Left lung (tissue), 10 donors: ENCODE results near the gene NDUFA3. TPM values are rescaled to one million over a fixed set of nuclear protein-coding genes. Genes with fewer than 3 reads are reported as not detected.
A peak's percentile ranks its signal among the peaks of the same experiment; 100 is the strongest.

Experiments
- ATAC-seq: fragments of 200-7000 bp; cut with Tn5 transposase; one replicate; pipeline ENCODE4 v1.9.1; 2020; ENCODE audit warnings: moderate library complexity
- DNase-seq, 4 donors: peaks; one replicate each; pipeline ENCODE4 v3.0.0-alpha.2; 2013 to 2020
- H3K27ac ChIP-seq, 2 donors: fragments of 200-600 bp; sonication (generic) in 1 of 2; one replicate each; pipeline versions ENCODE4 v1.5.0 to v1.8.0; 2020 to 2021
- H3K27me3 ChIP-seq, 2 donors: fragments of 200-600 bp; sonication (generic) in 1 of 2; one replicate each; pipeline versions ENCODE4 v1.5.0 to v1.8.0; 2020 to 2021
- H3K36me3 ChIP-seq, 2 donors: fragments of 200-600 bp; sonication (generic) in 1 of 2; one replicate each; pipeline versions ENCODE4 v1.5.0 to v1.8.0; 2020 to 2021
- H3K4me1 ChIP-seq, 2 donors: fragments of 200-600 bp; one replicate each; pipeline ENCODE4 v1.8.0; 2021
- H3K4me3 ChIP-seq, 2 donors: fragments of 200-600 bp; sonication (generic) in 1 of 2; one replicate each; pipeline versions ENCODE4 v1.5.0 to v1.8.0; 2020 to 2021; ENCODE audit warnings: mild to moderate bottlenecking in 1 of 2
- H3K9me3 ChIP-seq, 2 donors: fragments of 200-600 bp; sonication (generic) in 1 of 2; one replicate each; pipeline versions ENCODE4 v1.5.0 to v1.8.0; 2020 to 2021
- intact Hi-C, 2 donors: fragments of 100-400 bp; cut with DNase I; formaldehyde crosslinking; loops; one replicate each; pipeline versions ENCODE4 v1.11.2 to v1.14.2; 2022
- polyA plus RNA-seq, 6 donors: library from polyadenylated mRNA; unstranded; fragments of 120-200 nt; gene quantifications; one replicate each; pipeline ENCODE4 v1.2.1, GENCODE V29; 2013; ENCODE audit not compliant: insufficient read length in 6 of 6
- total RNA-seq, 2 donors: library from RNA; stranded (reverse); fragmentation: NEBNext Ultra II Directional; extraction: Animal tissue kit (Norgen Biotek cat#: 25700); gene quantifications; one replicate each; pipeline ENCODE4 v1.2.1, GENCODE V29; 2021
- TF ChIP-seq, protein P1 (sequence below), 2 donors: fragments of 200-600 bp; sonication (generic) in 1 of 2; IDR thresholded peaks; one replicate each; pipeline versions ENCODE4 v1.5.0 to v1.8.0; 2021; ENCODE audit warnings: antibody characterized with exemption in 2 of 2
- donor health status: DM: no; HTN: yes; CAD: no.
- donor health status: DM: no; HTN: no; CAD: no.

The NDUFA3 gene
- total and polyA plus RNA-seq, 8 donors: 60.4 to 126 (median 96.6) TPM

DNA sequence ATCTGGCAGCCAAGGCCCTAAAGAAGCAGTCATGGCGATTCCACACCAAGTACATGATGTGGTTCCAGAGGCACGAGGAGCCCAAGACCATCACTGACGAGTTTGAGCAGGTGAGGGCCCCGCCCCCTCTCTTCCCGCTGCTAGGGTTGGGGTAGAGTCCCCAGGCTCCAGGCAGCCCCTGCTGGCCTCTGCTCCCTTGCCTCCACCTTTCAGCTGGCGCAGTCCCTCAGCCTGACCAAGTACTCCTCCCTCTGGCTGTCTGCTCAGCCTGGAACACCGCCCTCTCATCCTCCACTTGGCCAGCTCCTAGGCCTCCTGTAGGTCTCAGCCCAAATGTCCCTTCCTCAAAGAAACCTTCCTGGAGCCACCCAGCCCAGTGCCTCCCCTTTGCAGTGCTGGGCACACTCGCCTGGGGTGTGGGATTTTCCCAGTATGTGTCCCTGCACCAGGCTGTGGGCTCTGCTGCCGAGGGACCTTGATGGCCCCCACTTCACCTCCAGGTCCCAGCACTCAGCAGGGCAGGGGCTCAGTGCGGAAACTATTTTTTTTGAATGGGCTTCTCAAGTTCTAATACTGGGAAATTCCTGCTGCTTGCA lies 51.2 kb downstream of the NDUFA3 start:
- Histone ChIP-seq H3K36me3 (peaks cover under 1 to 94% of the 10 kb centered on the region in 2 donors), H3K4me1 (peaks cover 10 to 15% of the 10 kb centered on the region in 2 donors), H3K4me3 (no peak overlapping the region), H3K27ac (peak overlapping the region in 1 of 2 donors; percentile 18), H3K27me3 (no peaks in the 10 kb centered on the region), H3K9me3 (no peaks in the 10 kb centered on the region)
- TF ChIP-seq, protein P1, sequence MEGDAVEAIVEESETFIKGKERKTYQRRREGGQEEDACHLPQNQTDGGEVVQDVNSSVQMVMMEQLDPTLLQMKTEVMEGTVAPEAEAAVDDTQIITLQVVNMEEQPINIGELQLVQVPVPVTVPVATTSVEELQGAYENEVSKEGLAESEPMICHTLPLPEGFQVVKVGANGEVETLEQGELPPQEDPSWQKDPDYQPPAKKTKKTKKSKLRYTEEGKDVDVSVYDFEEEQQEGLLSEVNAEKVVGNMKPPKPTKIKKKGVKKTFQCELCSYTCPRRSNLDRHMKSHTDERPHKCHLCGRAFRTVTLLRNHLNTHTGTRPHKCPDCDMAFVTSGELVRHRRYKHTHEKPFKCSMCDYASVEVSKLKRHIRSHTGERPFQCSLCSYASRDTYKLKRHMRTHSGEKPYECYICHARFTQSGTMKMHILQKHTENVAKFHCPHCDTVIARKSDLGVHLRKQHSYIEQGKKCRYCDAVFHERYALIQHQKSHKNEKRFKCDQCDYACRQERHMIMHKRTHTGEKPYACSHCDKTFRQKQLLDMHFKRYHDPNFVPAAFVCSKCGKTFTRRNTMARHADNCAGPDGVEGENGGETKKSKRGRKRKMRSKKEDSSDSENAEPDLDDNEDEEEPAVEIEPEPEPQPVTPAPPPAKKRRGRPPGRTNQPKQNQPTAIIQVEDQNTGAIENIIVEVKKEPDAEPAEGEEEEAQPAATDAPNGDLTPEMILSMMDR (IDR thresholded peaks at IDR 0.05): no peak
- ATAC-seq (no peak), DNase-seq (no peak)
- intact Hi-C loops: no loop called here

DNA sequence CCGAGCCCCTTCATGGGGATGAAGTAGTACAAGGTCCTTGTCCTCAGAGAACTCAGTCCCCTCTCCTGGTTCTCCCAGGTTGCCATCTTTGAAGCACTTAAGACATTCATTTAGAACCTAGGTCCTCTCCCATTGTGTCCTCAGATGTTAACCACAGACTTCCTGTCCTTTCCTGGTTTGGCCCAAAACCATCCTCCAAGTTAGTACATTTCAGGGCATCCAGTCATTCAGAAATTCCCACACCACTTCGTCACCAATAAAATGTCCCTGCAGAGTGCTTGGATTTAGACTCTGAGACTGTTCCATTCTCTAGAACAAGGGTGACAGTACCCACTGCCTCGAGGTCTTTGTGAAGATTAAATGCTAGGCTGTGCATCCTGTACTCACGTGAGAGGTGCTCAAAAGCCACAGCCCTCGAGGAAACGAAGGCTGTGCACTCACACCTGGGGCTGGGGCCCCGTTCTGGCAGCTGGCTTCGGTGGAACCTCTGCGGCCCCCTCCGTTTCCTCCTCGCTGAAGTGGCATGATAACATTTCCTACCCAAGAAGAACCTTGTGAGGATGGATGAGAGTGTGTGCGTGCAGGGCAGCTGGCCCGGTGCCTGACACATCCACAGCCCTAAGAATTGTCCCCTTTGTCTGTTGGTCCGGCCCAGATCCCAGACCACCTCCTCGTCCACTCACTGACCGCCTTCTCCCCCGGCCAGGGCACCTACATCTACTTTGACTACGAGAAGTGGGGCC lies 52.1 kb downstream of the NDUFA3 start:
- intact Hi-C loops: no loop called here
- Histone ChIP-seq H3K27ac (no peak overlapping the region), H3K36me3 (peaks cover 0 to 85% of the 10 kb centered on the region in 2 donors), H3K9me3 (no peaks in the 10 kb centered on the region), H3K4me3 (no peak overlapping the region), H3K27me3 (no peaks in the 10 kb centered on the region), H3K4me1 (peaks cover 13 to 19% of the 10 kb centered on the region in 2 donors)
- TF ChIP-seq, protein P1 (IDR thresholded peaks at IDR 0.05): no peak
- ATAC-seq (no peak), DNase-seq (no peak)

DNA sequence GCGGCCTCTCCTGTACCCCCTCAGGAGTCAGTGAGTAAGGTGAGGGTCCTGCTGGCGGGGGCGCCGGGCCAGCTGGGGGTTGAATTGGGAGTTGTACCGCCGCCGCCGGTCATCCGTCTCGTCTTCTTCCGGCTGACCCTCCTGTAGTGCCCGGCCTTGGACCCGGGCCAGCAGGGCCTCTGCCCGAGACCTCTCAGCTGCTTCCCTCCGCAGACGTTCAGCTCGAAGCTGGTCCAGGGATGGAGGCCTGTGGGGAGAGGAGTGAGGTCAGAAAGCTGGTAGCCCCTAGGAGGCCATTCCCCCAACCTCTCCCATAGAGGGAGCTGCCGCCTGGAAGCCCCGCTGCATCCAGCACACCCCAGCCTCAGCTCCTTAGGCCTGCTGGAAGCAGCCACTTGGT lies 53.0 kb downstream of the NDUFA3 start:
- peaks cover 0 to 76% of the 10 kb centered on the region in 2 donors for H3K36me3 ChIP-seq
- no peaks in the 10 kb centered on the region for H3K27me3 ChIP-seq

DNA sequence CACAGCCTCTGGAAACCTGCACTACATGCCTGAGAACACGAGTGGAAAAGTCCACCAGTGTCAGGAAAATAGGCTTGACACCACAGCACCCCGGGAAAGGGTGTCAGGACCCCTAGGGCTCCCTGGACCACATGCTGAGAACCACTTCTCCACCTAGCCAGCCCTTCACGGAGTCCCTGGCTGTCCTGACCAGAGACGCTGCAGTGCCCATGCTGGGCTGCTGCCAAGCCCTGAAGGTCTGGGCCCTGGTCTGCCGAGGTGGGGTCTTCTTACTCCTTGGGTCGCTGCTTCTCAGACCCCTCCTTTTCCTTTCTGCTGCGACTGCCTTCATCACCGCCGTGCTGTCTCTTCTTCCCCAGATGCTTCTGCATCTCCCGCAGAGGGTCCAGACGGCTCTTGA lies 53.8 kb downstream of the NDUFA3 start:
- peaks cover 20 to 34% of the 10 kb centered on the region in 2 donors for H3K4me1 ChIP-seq
- H3K4me3 ChIP-seq: no peak overlapping the region
- TF ChIP-seq, protein P1 (IDR thresholded peaks at IDR 0.05): no peak
- intact Hi-C loops: no loop called here
- H3K27me3 ChIP-seq: no peaks in the 10 kb centered on the region
- no peak overlapping the region for H3K27ac ChIP-seq
- no peaks in the 10 kb centered on the region for H3K9me3 ChIP-seq
- DNase-seq: no peak
- H3K36me3 ChIP-seq: peaks cover 0 to 68% of the 10 kb centered on the region in 2 donors
- no peak for ATAC-seq

More for the DNA sequence above, 53.0 kb downstream of the NDUFA3 start:
- Histone ChIP-seq H3K27ac (no peak overlapping the region), H3K9me3 (no peaks in the 10 kb centered on the region), H3K4me3 (no peak overlapping the region), H3K4me1 (peaks cover 16 to 26% of the 10 kb centered on the region in 2 donors)
- intact Hi-C loops: no loop called here
- TF ChIP-seq, protein P1 (IDR thresholded peaks at IDR 0.05): no peak
- ATAC-seq: no peak
- no peak for DNase-seq

DNA sequence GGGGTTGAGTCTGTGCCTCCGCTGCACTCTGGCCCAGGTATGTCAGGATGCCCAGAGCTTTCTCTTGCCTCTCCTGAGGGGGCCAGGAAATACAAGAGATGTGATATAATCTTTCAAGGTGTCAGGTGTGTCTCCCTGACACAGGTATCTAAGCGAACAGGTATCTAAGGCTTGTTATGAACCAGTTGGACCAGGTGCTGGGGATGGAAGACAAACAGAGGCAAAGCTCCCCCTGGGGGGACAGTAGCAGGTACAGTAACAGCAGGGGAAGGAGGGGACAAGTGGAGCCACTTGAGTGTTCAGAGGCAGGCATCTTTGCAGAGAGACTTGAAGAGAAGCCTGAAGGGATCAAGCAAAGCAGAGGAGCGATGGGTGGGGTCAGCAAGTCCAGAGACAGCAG lies 54.3 kb downstream of the NDUFA3 start:
- ATAC-seq: no peak
- H3K27me3 ChIP-seq: no peaks in the 10 kb centered on the region
- TF ChIP-seq, protein P1 (IDR thresholded peaks at IDR 0.05): no peak
- no peaks in the 10 kb centered on the region for H3K9me3 ChIP-seq
- H3K36me3 ChIP-seq: peaks cover 0 to 63% of the 10 kb centered on the region in 2 donors
- DNase-seq: no peak
- no peak overlapping the region for H3K4me3 ChIP-seq
- H3K27ac ChIP-seq: no peak overlapping the region
- intact Hi-C loops: no loop called here
- H3K4me1 ChIP-seq: peaks cover 20 to 39% of the 10 kb centered on the region in 2 donors
